Spleen (tissue), 7 donors: Measurements from ENCODE around the gene MATN1.

Source experiments
- CTCF ChIP-seq, 11 experiments: fragments of 200-600 bp in 7 of 11; fragments of 450-650 bp in 4 of 11; sonication (generic) in 4 of 11; IDR thresholded peaks in 8 of 11; conservative IDR thresholded peaks in 3 of 11; 1 replicate in 7 of 11; 2 replicates in 4 of 11; pipeline versions ENCODE4 v1.4.0 to v1.8.0; 2016 to 2021; ENCODE audit warnings: antibody characterized with exemption in 11 of 11, inconsistent platforms in 4 of 11, mild to moderate bottlenecking in 1 of 11
- POLR2A ChIP-seq, 3 donors: fragments of 450-650 bp; IDR thresholded peaks; one replicate each; pipeline ENCODE4 v1.5.1; 2017; ENCODE audit warnings: antibody characterized with exemption in 3 of 3, mild to moderate bottlenecking in 1 of 3
- donor health status: DM: no; HTN: no; CAD: no; lungs with moderate emphysema.
- donor health status: DM: no; HTN: no; CAD: no.
- donor health status: DM: no; HTN: no; CAD: no.

DNA sequence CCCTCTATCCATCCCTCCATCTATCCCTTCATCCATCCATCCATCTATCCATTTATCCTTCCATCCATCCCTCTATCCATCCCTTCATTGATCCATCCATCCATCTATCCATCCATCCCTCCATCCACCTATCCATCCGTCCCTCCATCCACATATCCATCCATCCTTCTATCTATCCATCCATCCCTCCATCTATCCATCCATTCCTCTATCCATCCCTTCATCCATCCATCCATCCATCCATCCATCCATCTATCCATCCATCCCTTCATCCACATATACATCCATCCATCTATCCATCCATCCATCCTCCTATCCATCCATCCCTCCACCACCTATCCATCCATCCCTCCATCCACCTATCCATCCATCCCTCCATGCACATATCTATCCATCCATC lies 23.6 kb downstream of the MATN1 start:
- no peak for TF ChIP-seq CTCF (IDR thresholded peaks at IDR 0.05 in 8 of 11, conservative IDR thresholded peaks at IDR 0.05 in 3 of 11)
- no peak for TF ChIP-seq POLR2A (IDR thresholded peaks at IDR 0.05)
